DMS153 treated with DMSO at 0.1 percent for 48 hours (cell line): ENCODE measurements around the gene PTPRN2.

ENCODE experiments used
- DNase-seq: peaks from one replicate; lab custom pipeline; 2025; ENCODE audit not compliant: unreplicated experiment; lab: John Stamatoyannopoulos, UW

Gene PTPRN2

GRCh38 chr7:158028971-158029370 lies 558.7 kb downstream of the PTPRN2 start:
- DNase-seq = no peak

GRCh38 chr7:158028290-158028941 lies 559.2 kb downstream of the PTPRN2 start:
- no peak for DNase-seq

- no peak for DNase-seq
These were observed 560.0 kb downstream of the PTPRN2 start for GRCh38 chr7:158027646-158028045.

GRCh38 chr7:158026636-158027265 lies 560.9 kb downstream of the PTPRN2 start:
- no peak for DNase-seq

GRCh38 chr7:158025686-158026600 lies 561.7 kb downstream of the PTPRN2 start:
- DNase-seq = no peak

- no peak for DNase-seq
These were observed 562.7 kb downstream of the PTPRN2 start for GRCh38 chr7:158024881-158025280.

- DNase-seq = no peak
These were observed 563.3 kb downstream of the PTPRN2 start for GRCh38 chr7:158024351-158024715.

GRCh38 chr7:158023681-158024350 lies 563.8 kb downstream of the PTPRN2 start:
- DNase-seq = no peak

GRCh38 chr7:158023157-158023556 lies 564.5 kb downstream of the PTPRN2 start:
- no peak for DNase-seq

GRCh38 chr7:158022601-158023000 lies 565.0 kb downstream of the PTPRN2 start:
- no peak for DNase-seq

- no peak for DNase-seq
These were observed 565.8 kb downstream of the PTPRN2 start for GRCh38 chr7:158021836-158022235.

- no peak for DNase-seq
These were observed 566.9 kb downstream of the PTPRN2 start for GRCh38 chr7:158020706-158021095.

GRCh38 chr7:158019726-158020705 lies 567.6 kb downstream of the PTPRN2 start:
- DNase-seq = no peak

GRCh38 chr7:158018971-158019645 lies 568.5 kb downstream of the PTPRN2 start:
- DNase-seq = no peak

- no peak for DNase-seq
These were observed 569.4 kb downstream of the PTPRN2 start for GRCh38 chr7:158018098-158018762.

GRCh38 chr7:158017111-158018097 lies 570.2 kb downstream of the PTPRN2 start:
- no peak for DNase-seq

GRCh38 chr7:158016180-158017097 lies 571.2 kb downstream of the PTPRN2 start:
- DNase-seq = no peak
